Measurements from ENCODE around the gene HVCN1. TPM values are rescaled to one million over a fixed set of nuclear protein-coding genes. Genes with fewer than 3 reads are reported as not detected.
"Not testable (repeated sequence)": the region's sequence is repeated elsewhere in the genome, so short reads cannot be mapped to it uniquely, and the experiment has no call there.

Gene HVCN1
- 2.2 and 5.0 TPM in 2 replicates for total RNA-seq

- peak; percentile 10 to 46 for DNase-seq (ENCODE audit: low read depth in 2 of 2)
Observed at GRCh38 chr12:110688446-110689280, at the start of gene HVCN1. HVCN1 (minus strand) TSS chr12:110689115; CDS start chr12:110683245, 5,870 bp downstream.

DNA sequence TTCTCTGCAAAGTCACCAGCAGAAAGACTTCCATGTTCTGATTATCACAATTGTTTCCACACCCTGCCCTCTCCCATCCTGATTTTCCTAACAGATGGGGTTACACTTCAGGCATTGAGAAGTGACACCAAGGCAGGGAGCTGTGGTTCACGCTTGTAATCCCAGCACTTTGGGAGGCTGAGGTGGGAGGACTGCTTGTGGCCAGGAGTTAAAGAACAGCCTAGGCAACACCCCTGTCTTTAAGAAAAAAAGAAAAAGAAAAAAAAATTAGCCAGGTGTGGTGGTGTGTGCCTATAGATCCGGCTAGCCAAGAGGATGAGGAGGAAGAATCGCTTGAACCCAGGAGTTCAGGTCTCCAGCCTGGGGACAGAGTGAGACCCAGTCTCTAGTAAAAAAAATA is 48.6 kb upstream of the HVCN1 start:
- no peak for DNase-seq (ENCODE audit: low read depth in 2 of 2)

GRCh38 chr12:110737016-110737415 is 48.1 kb upstream of the HVCN1 start:
- not testable (repeated sequence) for DNase-seq (ENCODE audit: low read depth in 2 of 2)

DNA sequence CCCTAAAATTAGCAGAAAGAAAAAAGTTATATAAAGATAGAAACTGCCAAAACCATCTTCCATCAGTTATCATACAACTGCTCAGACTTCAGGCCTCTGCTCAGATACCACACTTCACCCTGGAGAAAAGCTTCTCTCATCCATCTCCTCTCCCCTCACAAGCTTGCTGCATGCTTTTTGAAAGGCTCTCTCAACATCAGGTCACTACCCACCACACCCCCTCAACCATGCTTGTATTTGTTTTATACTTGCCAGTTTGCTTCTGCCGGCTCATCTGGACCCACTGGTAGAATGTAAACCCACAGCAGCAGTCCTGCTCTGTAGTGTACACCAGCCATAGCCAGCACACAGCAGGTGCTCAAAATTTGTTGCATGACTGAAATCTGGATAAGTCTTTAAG is 45.0 kb upstream of the HVCN1 start:
- no peak for DNase-seq (ENCODE audit: low read depth in 2 of 2)

DNA sequence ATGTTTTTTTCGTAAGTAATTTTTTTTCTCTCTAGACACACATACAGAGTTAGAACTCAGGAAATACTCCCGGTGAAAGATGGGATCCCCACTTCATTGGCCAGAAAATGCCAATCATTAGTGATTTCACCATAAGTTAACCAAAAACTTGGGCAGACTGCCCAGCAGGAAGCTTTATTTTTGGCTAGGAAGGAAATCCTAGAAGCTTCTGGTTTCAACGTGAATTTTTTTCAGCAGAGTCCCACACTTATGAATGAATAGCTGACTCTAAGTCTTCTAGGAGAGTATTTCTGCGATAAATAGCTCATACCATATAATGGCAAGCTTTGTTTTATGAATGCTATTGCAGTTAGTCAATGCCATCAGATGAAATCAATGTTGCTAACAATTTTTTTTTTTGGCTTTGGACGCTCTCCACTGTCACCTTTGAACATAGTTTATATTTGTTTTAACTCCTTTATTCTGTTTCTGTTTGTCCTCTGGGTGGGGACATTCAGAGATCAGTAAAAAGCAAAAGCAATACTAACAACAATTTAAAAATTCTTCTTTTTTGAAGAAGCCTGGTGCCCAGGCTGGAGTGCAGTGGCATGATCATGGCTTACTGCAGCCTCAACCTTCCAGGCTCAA is 44.3 kb upstream of the HVCN1 start:
- DNase-seq (ENCODE audit: low read depth in 2 of 2), result peak; percentile 7 to 65

DNA sequence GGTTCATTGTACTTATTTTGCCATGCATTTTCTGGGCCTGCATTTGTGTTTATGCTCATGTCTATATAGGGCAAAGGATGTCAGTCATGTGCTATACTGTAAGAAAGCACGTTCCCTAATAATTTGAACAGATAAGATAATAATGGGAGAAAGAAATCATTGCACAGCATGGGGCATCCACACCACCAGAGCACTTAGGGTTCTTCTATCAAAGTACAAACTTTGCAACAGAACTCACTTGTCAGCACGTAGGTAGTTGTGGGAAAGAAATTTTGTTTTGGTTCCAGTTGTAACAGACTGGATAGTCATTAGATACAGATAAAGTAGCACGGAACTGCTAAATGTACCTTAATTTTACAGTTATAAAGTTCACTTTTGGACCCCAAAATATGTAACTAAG is 43.7 kb upstream of the HVCN1 start:
- DNase-seq (ENCODE audit: low read depth in 2 of 2), result no peak

DNA sequence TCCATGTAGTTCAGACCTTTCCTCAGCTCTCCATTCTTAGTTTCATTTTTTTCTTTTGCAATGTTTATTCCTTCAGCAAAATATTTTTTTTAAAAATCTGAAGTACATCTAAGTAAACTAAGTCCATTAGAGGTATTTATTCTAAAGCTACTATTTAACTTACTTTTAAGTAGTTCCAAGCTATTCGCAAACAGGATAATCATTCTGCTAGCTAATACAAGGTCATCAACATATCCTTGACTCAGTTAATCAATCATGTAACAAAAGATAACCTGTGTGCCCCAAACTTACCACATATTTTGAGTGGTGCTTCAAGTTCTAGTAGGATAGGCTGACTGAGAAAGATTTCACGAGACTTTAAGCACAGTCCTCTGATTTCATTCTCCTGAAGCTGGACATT is 42.6 kb upstream of the HVCN1 start:
- DNase-seq (ENCODE audit: low read depth in 2 of 2), result no peak

- DNase-seq (ENCODE audit: low read depth in 2 of 2), result no peak
Observed at GRCh38 chr12:110728628-110729027, 39.7 kb upstream of the HVCN1 start.

GRCh38 chr12:110726708-110727369 is 37.9 kb upstream of the HVCN1 start:
- DNase-seq (ENCODE audit: low read depth in 2 of 2), result no peak

DNA sequence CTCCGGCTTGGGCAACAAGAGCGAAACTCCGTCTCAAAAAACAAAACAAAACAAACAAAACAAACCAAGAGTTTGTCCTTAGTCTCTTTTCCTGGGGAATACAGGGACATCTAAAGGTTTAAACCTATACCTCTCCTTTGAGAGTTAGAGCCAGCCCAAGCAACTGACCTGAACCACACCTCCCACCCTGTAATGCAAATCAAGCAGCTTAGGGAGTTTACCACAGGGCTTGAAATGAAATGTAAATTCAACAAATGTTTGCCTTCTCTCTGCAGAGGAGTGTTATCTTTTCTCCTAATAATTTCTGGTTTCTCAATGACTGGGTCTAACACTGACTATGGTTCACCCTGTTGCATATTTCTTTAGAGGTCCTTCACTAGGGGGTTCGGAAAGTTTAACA is 37.1 kb upstream of the HVCN1 start:
- DNase-seq (ENCODE audit: low read depth in 2 of 2), result no peak

GRCh38 chr12:110725267-110725666 is 36.4 kb upstream of the HVCN1 start:
- DNase-seq (ENCODE audit: low read depth in 2 of 2), result no peak

DNA sequence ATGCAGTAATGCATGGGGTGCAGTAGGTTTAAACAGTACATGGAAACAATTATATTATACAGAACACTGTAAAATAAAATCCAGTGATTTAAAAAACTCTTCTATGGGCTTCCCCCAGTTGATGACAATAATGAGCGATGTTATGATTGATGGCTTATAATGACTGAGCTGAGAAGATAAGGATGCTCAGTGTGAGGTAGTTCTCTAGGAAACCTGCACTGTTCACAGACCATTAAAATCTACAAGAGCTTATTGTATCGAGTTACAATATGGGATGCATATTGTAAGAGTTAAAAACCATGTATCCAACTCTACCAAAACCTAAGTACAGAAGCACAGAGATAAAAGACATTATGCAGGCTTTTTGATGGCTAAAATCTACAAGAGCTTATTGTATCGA is 34.0 kb upstream of the HVCN1 start:
- DNase-seq (ENCODE audit: low read depth in 2 of 2), result not testable (repeated sequence)

DNA sequence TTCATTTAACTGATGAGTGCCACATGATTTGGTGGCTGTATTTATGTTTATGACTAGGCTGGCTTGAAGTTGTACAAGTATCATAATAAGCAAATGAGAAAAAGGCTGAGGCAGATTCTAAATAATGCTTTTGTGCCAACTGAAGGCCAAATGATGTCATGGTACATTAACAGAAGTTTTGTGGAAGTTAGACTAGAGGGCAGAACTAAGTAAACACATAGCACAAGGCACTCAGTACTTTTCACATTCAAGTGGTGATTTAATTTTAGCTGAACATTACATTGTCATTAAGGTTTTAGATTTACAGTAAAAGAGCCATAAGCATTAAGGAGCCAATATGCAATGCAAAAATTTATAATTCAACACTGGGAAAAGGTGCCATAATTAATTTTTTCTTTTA is 32.7 kb upstream of the HVCN1 start:
- DNase-seq (ENCODE audit: low read depth in 2 of 2), result no peak

GRCh38 chr12:110720516-110720915 is 31.6 kb upstream of the HVCN1 start:
- DNase-seq (ENCODE audit: low read depth in 2 of 2), result no peak

DNA sequence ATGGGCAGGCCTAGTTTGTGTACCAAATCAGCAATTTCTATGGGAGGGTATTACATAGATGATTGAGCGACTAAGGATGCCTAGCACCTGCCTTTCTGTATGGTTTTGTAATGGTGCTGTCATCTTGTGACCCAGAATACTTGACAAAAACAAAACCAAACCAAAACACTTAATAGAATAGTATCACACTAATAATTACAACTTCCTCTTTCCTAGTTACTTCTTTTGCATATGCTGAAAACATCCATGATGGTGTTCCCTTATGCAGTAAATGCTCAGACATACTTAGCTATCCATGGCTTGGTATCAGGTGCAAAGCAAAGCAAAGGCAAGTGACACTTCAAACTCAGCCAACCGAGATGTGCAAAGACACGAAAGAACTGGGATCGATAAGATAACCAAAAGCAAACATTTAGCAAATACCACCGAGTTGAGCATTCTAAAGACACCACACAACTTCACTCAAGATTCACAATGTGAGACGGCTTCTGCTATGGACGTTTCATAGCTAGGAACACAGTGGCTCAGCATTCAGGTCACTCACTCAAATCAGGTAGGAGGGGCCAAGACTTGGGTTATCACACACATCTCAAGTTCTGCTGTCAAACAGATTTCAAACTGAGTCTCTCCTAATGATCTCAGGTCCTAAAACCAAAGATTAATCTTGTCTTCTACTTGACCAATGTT is 29.4 kb upstream of the HVCN1 start:
- DNase-seq (ENCODE audit: low read depth in 2 of 2), result no peak

DNA sequence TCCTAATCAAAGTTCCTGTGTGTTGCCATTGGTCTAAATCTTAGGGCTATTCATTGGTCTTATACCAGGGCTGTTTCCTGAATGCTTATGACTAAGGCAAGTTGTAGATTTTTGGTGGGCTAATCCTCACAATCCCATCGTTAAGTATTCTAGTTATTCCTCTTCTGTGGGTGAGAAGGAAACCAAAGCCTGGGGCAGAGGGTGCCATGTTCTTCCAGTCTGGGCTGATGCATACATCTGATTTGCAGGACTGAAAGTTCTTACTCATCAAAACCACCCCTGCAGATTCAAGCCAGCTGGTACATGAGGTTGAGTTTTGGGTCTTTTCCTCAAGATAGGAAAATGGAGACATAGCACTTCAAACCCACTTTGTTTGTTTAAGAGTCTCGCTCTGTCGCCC is 28.1 kb upstream of the HVCN1 start:
- DNase-seq (ENCODE audit: low read depth in 2 of 2), result no peak

GRCh38 chr12:110708917-110709316 is 20.0 kb upstream of the HVCN1 start:
- no peak for DNase-seq (ENCODE audit: low read depth in 2 of 2)

DNA sequence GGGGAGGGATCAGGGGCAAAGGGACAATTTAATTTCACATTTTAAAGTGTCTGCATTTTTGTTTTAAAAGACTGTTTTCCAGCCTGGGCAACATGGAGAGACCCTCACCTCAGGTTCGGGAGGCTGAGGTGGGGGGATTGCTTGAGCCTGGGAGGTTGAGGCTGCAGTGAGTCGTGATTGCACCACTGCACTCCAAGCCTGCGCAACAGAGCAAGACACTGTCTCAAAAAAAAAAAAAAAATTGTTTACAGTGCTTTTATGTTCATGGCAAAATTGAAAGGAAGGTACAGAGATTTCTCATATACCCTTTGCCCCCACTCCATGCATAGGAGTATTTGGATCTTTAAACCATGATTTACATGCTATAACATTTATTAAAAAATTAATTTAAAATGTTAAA is 16.4 kb upstream of the HVCN1 start:
- no peak for DNase-seq (ENCODE audit: low read depth in 2 of 2)

GRCh38 chr12:110704750-110705149 is 15.8 kb upstream of the HVCN1 start:
- peak in 1 of 2 donors; percentile 35 for DNase-seq (ENCODE audit: low read depth in 2 of 2)

- DNase-seq (ENCODE audit: low read depth in 2 of 2), result no peak
Observed at GRCh38 chr12:110704231-110704630, 15.3 kb upstream of the HVCN1 start.

DNA sequence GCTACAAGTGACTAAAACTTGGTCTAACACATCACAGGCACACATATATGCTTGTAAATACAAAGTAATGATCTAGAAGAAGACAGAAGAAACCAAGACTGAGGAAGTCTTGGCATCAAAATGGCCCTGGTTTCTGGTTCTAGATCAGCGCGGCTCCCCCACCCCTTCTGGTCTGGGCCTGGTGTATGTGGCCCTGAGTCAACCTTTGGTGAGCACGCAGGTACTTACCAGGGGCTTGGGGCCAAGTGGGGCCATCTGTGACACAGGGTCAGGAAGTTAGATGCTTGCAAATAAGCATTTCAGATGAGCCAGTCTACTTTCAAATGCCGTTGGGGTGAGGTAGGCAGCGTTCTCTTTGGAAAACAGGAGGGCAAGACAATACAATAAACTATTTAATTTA is 13.2 kb upstream of the HVCN1 start:
- DNase-seq (ENCODE audit: low read depth in 2 of 2), result no peak
